DND-41 (cell line): ENCODE measurements around the gene CHMP4B.

Experiments used
- ATAC-seq: fragments of 200-7000 bp; cut with Tn5 transposase; 3 replicates; pipeline ENCODE4 v1.9.1; 2021; ENCODE audit warnings: low read depth; ENCODE audit not compliant: insufficient read depth
- DNase-seq: peaks from one replicate; pipeline ENCODE4 v3.0.0-alpha.2; 2020
- H2AFZ ChIP-seq: 2 replicates; pipeline ENCODE4 v1.6.0; 2012; ENCODE audit warnings: low read depth, low read length
- H3K27ac ChIP-seq: 2 replicates; pipeline ENCODE4 v1.5.1; 2012; ENCODE audit warnings: low read length, inconsistent platforms
- H3K27me3 ChIP-seq: fragments of 200-600 bp; sonication (generic); 2 replicates; pipeline ENCODE4 v1.6.0; 2012; ENCODE audit warnings: low read length, mild to moderate bottlenecking, inconsistent platforms; ENCODE audit not compliant: insufficient read depth, poor library complexity
- H3K36me3 ChIP-seq: 2 replicates; pipeline ENCODE4 v1.5.1; 2012; ENCODE audit warnings: low read length, inconsistent platforms; ENCODE audit not compliant: insufficient read depth
- H3K4me1 ChIP-seq: 2 replicates; pipeline ENCODE4 v1.5.1; 2012; ENCODE audit warnings: mild to moderate bottlenecking, low read length; ENCODE audit not compliant: insufficient read depth
- H3K4me2 ChIP-seq: 2 replicates; pipeline ENCODE4 v1.6.0; 2012; ENCODE audit warnings: mild to moderate bottlenecking, moderate library complexity, low read length, inconsistent platforms; ENCODE audit not compliant: insufficient read depth
- H3K4me3 ChIP-seq, 2 experiments: fragments of 200-600 bp in 1 of 2; shearing (Covaris generic) in 1 of 2; 2 replicates each; pipeline ENCODE4 v1.5.1; 2012 to 2016; ENCODE audit warnings: inconsistent platforms in 2 of 2, low read length in 2 of 2, mild to moderate bottlenecking in 2 of 2, low read depth in 1 of 2, moderate library complexity in 1 of 2
- H3K79me2 ChIP-seq: 2 replicates; pipeline ENCODE4 v1.6.0; 2012; ENCODE audit warnings: low read length, inconsistent platforms; ENCODE audit not compliant: insufficient read depth
- H3K9ac ChIP-seq: 2 replicates; pipeline ENCODE4 v1.6.0; 2012; ENCODE audit warnings: low read depth, mild to moderate bottlenecking, inconsistent platforms, low read length, moderate library complexity
- H3K9me3 ChIP-seq: 2 replicates; pipeline ENCODE4 v1.5.1; 2012; ENCODE audit warnings: low read length, moderate library complexity, mild to moderate bottlenecking, inconsistent platforms; ENCODE audit not compliant: insufficient read depth, severe bottlenecking
- H4K20me1 ChIP-seq: 2 replicates; pipeline ENCODE4 v1.6.0; 2012; ENCODE audit warnings: low read length; ENCODE audit not compliant: insufficient read depth
- EZH2 ChIP-seq: IDR thresholded peaks from 3 replicates; pipeline ENCODE4 v1.6.1; 2012; ENCODE audit warnings: borderline replicate concordance, low read depth, mild to moderate bottlenecking, moderate library complexity, low read length, inconsistent platforms; ENCODE audit not compliant: severe bottlenecking
- TF ChIP-seq, protein P1 (sequence below): IDR thresholded peaks from 2 replicates; pipeline ENCODE4 v1.5.1; 2012; ENCODE audit warnings: borderline replicate concordance, low read length, moderate library complexity, mild to moderate bottlenecking; ENCODE audit not compliant: poor library complexity, severe bottlenecking; ENCODE audit errors: extremely low read depth

CHMP4B gene

DNA sequence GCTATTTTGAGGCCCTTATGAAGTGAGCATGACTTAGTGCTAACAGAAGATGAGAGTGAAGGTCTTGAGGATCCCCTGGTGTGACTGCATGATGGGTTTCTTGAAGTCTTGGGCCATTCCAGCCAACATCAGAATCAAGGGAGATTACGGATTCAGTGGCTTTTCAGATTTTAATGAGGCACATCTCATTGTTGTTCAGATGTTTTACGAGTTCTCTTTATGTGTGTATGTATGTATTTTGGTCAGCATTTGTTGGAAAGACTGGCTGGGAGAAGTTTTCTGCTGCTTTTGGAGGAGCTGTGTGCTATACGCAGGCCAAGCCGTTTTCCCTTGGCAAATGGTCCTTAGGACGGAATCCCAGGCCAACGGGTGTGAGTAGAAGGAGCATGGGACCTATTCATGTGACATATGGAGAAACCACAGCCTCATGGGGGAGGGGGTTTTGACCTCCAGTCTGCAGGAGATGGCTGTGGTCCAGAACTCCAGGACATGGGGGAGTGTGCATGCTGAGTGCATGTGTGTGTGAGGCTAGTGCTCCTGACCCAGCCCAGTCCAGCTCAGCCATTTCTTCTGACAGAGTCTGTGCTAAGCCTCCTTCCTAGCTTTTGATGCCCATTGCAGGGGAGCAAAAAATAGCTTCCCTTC lies 35.3 kb downstream of the CHMP4B start:
- H4K20me1 ChIP-seq = peaks cover 82% of the 10 kb centered on the region
- no peak overlapping the region for H3K27ac ChIP-seq
- H3K79me2 ChIP-seq = peaks cover 74% of the 10 kb centered on the region
- H2AFZ ChIP-seq = no peak overlapping the region
- no peak overlapping the region for H3K4me2 ChIP-seq
- H3K4me1 ChIP-seq = no peaks in the 10 kb centered on the region
- ATAC-seq (no peak), DNase-seq (no peak)
- peaks cover 29% of the 10 kb centered on the region for H3K36me3 ChIP-seq
- no peak overlapping the region for H3K9ac ChIP-seq
- H3K9me3 ChIP-seq = no peaks in the 10 kb centered on the region
- H3K27me3 ChIP-seq = no peaks in the 10 kb centered on the region
- TF ChIP-seq, protein P1, sequence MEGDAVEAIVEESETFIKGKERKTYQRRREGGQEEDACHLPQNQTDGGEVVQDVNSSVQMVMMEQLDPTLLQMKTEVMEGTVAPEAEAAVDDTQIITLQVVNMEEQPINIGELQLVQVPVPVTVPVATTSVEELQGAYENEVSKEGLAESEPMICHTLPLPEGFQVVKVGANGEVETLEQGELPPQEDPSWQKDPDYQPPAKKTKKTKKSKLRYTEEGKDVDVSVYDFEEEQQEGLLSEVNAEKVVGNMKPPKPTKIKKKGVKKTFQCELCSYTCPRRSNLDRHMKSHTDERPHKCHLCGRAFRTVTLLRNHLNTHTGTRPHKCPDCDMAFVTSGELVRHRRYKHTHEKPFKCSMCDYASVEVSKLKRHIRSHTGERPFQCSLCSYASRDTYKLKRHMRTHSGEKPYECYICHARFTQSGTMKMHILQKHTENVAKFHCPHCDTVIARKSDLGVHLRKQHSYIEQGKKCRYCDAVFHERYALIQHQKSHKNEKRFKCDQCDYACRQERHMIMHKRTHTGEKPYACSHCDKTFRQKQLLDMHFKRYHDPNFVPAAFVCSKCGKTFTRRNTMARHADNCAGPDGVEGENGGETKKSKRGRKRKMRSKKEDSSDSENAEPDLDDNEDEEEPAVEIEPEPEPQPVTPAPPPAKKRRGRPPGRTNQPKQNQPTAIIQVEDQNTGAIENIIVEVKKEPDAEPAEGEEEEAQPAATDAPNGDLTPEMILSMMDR = no peak
- no peak for TF ChIP-seq EZH2
- H3K4me3 ChIP-seq = no peak overlapping the region

DNA sequence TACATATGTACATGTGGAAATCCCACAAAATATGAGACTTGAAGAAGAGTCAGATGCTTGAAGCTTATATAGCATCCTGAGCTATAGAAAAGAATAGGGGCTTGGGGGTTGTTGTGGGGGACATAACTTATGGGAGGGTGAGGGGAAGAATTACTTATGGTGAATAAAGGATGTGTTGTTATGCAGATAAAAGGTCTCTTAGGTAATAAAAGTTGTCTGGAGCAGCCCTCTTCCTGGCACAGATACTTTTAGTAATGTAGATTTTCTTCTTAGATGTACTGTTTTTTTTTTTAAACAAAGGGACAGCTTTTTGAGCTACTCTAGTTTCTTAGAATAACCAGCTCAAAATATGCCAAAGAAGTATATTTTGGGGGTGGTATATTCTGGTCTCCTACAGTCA lies 35.9 kb downstream of the CHMP4B start:
- no peaks in the 10 kb centered on the region for H3K9me3 ChIP-seq
- peaks cover 68% of the 10 kb centered on the region for H3K79me2 ChIP-seq
- H4K20me1 ChIP-seq = peaks cover 77% of the 10 kb centered on the region
- ATAC-seq (no peak), DNase-seq (no peak)
- H3K4me3 ChIP-seq = no peak overlapping the region
- no peak overlapping the region for H3K4me2 ChIP-seq
- no peak overlapping the region for H2AFZ ChIP-seq
- no peaks in the 10 kb centered on the region for H3K4me1 ChIP-seq
- no peak overlapping the region for H3K27ac ChIP-seq
- peaks cover 35% of the 10 kb centered on the region for H3K36me3 ChIP-seq
- TF ChIP-seq, protein P1 = no peak
- no peak for TF ChIP-seq EZH2
- no peak overlapping the region for H3K9ac ChIP-seq
- H3K27me3 ChIP-seq = no peaks in the 10 kb centered on the region

DNA sequence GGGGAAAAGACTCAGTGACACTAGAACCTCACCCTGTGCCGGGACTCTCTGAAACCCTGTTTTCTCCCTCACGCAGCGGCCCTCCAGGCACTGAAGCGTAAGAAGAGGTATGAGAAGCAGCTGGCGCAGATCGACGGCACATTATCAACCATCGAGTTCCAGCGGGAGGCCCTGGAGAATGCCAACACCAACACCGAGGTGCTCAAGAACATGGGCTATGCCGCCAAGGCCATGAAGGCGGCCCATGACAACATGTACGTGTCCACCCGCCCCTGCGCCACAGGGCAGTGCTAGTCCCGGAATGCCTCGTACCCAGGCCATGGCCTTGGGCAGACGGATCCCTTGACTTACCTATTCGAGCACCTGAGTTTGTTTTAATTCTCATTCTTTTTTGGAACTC lies 37.2 kb downstream of the CHMP4B start:
- DNase-seq = no peak
- Histone ChIP-seq H3K4me1 (no peaks in the 10 kb centered on the region), H2AFZ (no peak overlapping the region), H3K9me3 (no peaks in the 10 kb centered on the region), H3K4me3 (no peak overlapping the region), H4K20me1 (peaks cover 70% of the 10 kb centered on the region), H3K27ac (no peak overlapping the region), H3K79me2 (peaks cover 55% of the 10 kb centered on the region), H3K9ac (no peak overlapping the region), H3K27me3 (no peaks in the 10 kb centered on the region), H3K36me3 (peaks cover 48% of the 10 kb centered on the region), H3K4me2 (no peak overlapping the region)
- ATAC-seq = no peak
- TF ChIP-seq, protein P1 = no peak
- no peak for TF ChIP-seq EZH2

DNA sequence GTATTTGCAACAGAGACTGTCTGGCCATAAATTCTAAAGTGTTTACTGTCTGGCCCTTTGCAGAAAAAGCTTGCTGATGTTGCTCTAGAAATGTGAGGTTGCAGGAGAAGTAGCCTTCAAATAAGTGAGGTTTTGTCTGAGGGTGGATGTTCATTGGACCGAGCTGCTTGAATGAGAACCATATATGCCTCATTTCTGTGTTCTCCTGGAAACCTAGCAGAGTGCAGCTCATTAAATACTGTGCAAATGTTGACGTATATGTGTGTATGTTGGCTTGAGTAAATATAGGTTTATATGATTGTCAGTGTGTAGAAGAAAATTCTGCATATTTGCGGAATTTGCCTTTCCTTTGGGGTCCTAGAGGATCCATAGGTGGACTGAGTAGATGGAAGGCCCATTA lies 39.0 kb downstream of the CHMP4B start:
- Histone ChIP-seq H3K79me2 (peaks cover 39% of the 10 kb centered on the region), H2AFZ (no peak overlapping the region), H3K36me3 (peaks cover 66% of the 10 kb centered on the region), H3K4me3 (no peak overlapping the region), H3K9ac (no peak overlapping the region), H3K27me3 (no peaks in the 10 kb centered on the region), H3K27ac (no peak overlapping the region), H4K20me1 (peaks cover 59% of the 10 kb centered on the region), H3K9me3 (no peaks in the 10 kb centered on the region), H3K4me1 (no peaks in the 10 kb centered on the region), H3K4me2 (no peak overlapping the region)
- TF ChIP-seq EZH2 = no peak
- TF ChIP-seq, protein P1 = no peak
- DNase-seq (no peak), ATAC-seq (no peak)
